HG03095 (cell line): ENCODE data around the gene RORC.

ENCODE experiments used
- ATAC-seq: cut with Tn5 transposase; IDR thresholded peaks from one replicate; pipeline ENCODE4 v1.9.1; 2021; ENCODE audit warnings: moderate library complexity; ENCODE audit not compliant: unreplicated experiment

Gene RORC

GRCh38 chr1:151849126-151849525 is 17.5 kb upstream of the RORC start:
- ATAC-seq: no peak

DNA sequence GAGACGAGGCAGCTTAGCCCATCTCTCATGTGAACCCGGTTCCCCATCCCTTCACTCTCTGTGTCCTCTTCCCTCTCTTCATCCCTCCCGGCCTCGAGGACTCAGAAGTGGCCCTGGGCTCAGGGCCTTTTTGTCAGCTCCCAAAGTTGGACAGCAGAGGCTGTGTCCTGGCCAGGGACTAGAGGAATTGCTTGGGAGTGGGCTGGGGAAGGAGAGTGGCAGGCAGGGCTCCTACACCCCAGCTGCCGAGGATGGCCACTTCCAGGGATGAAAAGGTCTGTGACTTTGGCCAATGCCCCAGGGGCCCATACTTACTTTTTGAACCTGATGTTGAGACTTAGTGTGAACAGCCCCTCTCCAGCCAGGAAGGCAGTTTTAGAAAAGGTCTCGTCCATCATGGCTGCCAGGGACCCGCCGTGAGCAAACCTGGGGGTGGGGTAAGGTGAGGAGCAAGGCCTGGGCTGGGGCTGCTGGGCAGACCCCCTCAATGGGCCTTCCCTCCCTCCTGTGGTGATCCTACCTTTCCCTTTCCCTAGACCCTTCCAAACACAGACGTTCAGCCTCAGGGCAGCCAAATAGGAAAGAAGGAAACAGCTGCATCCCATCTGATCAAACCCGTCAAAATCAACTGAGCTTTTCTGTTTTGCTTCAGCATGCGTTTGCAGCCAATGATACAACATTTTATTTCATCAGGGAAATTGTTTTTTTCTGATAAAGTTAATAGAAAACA is 16.4 kb upstream of the RORC start:
- ATAC-seq: no peak

DNA sequence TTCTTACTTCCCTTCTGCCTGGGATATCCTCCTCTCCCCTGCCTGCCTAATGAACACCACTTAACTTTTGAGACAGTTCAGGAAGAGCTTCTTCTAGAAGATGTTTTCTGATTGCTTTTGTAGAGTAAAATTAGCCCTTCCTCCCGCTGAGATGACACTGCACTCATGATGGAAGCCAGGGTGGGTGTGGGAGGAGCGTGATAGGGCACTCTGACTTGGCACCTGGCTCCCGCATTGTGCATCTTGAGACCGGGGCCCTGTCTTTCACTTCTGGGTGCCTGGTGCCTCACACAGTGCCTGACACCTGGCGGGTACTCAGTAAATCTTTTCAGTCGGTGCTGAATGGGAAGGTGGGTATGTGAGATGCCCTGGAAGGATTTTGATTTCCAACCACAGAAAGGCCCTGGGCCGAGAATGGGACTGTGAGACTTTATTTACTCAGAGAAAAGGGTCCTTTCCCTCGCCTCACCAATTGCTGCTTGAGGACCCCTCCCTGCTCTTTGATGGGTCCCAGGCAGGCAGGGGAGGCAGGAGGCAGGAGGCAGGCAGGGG is 15.2 kb upstream of the RORC start:
- no peak for ATAC-seq

- ATAC-seq: no peak
Observed at GRCh38 chr1:151846062-151846568, 14.5 kb upstream of the RORC start.

DNA sequence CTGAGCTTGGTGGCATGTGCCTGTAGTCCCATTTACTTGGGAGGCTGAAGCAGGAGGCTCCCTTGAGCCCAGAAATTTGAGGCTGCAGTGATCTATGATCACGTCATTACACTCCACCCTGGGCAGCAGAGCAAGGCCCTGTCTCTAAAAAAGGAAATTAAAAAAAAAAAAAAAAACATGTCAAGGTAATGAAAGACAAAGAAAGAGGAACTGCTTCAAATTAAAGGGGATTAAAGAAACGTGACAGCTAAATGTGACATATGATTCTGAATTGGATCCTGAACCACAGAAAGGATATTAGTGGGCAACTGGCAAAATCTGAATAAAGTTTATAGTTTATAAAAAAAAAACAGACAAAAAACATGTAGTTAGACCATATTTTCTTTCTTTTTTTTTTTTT is 11.8 kb upstream of the RORC start:
- no peak for ATAC-seq

DNA sequence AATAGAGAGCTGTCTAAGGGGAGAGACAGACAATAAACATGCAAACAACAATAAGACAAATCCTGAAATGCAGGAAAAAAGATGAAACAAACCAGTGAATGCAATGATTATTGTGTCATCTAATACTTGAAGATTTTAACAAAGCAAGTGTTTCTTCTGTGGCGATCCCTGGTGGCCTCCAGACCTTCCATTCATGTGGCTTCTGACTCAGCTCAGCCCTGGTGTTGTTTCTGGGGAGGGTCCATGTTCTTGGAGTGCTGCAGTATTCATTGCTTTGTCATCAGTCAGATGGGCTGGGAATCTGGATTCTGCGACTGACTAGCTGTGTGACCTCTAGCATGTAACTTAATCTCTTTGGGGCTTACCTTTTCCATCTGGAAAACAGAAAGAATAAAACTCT is 9.5 kb upstream of the RORC start:
- ATAC-seq: no peak

DNA sequence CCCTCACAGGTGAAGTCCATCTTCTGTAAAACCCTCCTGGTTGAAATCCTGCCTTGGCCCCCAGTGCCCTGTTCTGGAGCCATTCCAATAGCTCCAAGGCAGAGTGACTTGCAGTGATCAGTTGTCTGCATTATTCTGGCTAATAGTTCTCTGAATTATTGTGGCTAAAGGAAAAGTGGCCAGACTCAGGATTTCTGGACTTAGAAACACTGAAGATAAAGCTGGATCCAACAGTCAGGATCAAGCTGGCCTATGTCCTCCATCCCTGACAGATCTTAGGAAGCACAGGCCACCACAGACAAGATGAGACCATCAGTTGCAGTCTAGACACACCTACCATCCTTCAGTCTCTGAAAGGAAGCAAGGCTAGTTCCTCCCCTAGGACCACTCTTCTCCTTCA is 8.8 kb upstream of the RORC start:
- no peak for ATAC-seq

DNA sequence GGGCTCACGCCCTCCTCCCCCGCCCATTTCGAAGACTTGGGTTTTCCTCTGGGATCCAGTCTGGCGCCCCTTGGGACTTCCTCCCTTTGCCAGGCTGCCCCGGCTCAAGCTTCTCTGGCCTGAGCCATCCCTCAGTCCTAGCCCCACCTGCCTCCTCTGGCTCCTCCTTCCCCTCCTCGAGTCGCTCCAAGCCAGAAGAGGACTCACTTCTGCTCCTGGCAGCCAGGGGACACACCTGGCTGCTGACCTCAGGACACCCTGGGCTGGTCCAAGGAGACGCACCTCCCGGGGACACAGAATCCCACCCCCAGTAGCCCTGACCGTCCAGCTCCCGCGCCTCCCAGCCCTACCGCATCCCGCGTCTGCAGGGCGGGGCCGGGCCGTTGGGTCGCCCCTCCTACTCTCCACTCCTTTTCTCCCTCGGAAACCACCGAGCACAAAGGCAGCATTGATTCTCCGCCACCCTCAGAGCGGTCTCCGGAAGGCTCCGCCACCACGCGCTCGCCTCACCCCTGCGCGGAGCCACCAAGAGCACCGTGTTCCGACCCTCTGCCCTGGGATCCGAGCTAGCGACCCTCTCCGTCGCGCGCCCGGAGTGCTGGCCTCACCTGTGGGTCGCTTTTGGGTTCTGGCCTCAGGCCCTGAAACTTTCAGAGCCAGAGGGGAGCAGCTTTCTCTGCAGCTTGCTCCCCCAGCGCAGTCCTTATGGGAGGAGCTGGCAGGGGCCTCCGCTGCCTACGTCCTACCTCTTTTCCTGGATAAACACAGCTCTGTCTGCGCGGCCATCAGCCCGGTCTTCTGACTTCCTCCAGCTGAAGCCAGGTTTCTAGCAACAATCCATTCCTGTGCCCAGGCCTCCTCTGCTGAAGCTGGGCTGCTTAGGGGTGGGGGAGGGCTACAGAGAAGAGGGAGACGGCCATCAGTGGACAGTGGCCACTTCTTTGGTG is 8.1 kb upstream of the RORC start, which contains the start of gene C2CD4D:
TSS of gene C2CD4D (minus strand) at position 364 of the 947 bp plus-strand sequence. CDS start 831 bp downstream, outside the sequence.
- no peak for ATAC-seq

GRCh38 chr1:151839082-151839412 is 7.4 kb upstream of the RORC start:
- ATAC-seq: no peak

GRCh38 chr1:151838222-151839081 is 6.8 kb upstream of the RORC start:
- no peak for ATAC-seq

GRCh38 chr1:151837884-151838221 is 6.3 kb upstream of the RORC start:
- ATAC-seq: no peak

DNA sequence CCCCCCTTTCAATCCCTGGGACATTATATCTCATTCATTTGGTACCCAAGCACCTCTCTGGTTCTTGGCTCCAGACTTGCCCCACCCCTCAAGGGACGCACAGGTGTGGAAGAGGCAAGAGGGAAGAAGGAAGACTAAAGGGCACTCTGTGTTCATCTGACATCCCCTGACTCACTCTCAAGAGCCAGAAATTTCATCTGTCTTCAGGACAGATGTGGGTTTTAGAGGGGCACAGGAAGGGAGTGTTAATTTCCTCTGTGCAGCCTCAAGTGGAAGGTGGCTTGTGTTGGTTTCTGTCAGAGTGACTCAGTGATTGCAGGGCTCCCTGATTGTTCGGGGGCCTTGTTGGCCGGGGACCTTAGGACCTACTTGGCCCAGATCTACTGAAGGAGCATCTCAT is 5.6 kb upstream of the RORC start:
- no peak for ATAC-seq

DNA sequence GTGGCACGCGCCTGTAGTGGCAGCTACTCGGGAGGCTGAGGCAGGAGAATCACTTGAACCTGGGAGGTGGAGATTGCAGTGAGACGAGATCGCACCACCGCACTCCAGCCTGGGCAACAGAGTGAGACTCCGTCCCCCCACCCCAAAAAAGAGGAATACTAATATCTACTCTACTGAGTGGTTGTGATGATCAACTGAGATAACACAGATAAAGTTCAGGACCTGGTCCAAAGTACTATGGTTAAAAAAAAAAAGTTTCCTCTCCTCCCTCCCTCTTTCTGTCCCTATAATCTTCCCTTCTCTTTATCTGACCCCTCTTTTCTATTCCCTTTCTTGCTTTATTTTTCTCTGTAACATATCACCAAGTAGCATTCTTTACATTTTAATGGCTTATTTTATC is 4.0 kb upstream of the RORC start:
- ATAC-seq: no peak

GRCh38 chr1:151834239-151834638 is 2.6 kb upstream of the RORC start:
- no peak for ATAC-seq

GRCh38 chr1:151833172-151833900 is 1.7 kb upstream of the RORC start:
- no peak for ATAC-seq

DNA sequence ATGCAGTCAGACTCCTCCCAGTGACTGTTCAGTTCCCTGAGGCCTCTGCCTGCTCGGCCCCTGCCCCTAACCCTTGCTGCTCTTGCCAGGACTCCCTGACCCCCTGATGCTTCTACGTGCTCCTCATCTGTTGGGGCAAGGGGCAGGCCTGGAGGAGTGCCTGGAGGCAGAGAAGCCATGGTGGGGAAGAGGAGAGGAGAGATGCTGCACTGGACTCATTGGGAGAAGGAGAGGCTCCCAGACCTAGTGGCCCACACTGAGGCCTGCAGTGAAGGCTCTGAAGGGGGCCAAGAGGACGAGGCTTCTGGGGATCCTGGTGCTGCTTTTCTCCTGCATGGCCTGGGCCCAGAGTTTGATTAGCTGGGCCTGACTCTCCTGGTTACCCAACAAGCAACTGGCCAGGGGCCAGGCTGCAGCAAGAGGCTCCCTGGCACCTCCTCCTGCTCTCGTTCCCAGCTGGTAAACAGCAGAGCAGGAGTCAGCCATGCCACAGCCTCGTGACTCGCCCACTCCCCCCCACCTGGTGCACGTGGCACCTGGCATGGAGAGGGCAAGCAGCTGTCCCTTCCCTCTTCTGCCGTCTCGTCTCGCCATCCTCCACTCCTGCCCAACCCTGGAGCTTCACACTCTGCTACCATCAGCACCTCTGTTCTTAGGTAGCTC is 847 bp upstream of the RORC start:
- no peak for ATAC-seq

- ATAC-seq: no peak
Observed at GRCh38 chr1:151831256-151831591, 378 bp downstream of the RORC start.

DNA sequence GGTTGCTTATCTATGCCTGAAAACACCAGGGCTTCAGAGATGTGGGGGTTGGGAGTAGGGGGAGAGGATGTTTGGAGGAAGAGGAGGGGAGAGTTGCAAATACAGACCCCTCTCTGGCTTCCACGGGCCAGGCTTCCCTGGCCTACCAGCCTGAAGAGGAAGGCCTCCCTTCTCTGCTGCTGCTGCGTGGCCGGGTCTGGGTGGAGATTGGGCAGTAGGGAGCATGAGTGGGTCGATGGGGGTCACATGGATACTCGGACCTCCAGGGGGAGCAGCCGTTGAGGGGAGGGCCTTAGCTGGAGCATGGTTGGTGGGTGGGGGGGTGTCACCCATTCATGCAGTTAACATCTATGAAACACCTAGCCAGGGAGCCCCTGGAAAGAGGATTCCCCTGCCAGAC is 1.5 kb downstream of the RORC start:
- no peak for ATAC-seq

DNA sequence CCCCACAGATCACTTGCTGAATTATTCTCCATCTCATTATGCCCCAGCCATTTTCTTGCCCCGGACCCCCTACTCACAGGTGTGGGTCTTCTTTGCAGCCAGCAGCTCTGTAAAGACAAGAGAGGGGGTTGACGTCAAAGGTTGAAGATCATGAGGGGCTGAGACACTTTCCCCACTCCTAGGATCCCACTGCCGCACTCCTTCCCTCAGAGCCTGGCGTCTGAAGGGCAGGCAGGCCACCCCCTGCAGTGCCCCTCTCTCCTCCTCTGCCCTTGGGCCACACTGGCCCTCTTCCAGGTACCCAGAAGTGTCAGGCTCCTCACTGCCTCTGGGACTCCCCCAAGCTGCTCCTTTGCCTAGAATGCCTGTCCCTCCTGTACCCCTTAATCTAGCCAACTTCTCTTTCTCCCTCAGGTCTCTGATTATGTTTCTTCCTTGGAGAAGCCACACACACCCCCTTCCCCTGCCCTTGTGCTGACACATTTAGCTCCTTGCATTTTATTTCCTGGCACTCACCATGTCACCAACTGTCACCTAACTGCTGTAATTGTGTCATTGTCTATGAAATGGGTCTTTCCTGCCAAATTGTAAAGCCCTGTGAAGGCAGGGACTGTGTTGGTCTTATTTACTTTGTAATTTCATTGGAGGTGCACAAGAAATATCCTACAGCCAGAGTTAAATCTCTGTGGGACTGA is 2.1 kb downstream of the RORC start:
- no peak for ATAC-seq
